ENCODE results near the gene RPL27.

The RPL27 gene

DNA sequence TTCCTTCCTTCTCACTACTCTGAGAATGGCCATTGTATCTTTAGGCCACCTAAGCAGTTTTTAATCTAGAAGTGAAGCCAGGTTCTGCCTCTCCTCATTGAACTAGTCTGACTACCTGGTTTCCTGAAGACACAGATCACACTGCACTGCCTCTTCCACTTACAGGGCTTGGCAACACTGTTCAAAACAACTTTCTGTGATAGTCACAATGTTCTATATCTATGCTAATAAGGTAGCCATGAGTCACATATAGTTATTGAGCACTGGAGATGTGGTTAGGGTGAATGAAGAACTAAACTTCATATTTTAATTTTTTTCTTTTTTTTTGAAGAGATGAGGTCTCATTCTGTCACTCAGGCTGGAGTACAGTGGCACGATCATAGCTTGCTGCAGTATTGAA is 53.8 kb downstream of the RPL27 start:
- no peak for DNase-seq (ENCODE audit: low read depth in 1 of 2, low spot score in 1 of 2)
